IMR-90 (cell line): Measurements from ENCODE around the gene CXCL12. TPM values are rescaled to one million over a fixed set of nuclear protein-coding genes. Genes with fewer than 3 reads are reported as not detected.

Source experiments
- ATAC-seq: fragments of 200-7000 bp; cut with Tn5 transposase; 2 replicates; pipeline ENCODE4 v1.9.1; 2020; ENCODE audit warnings: low read depth, mild to moderate bottlenecking, moderate library complexity
- BruUV-seq: library from RNA; stranded (reverse); fragments of 400-500 nt; replicated peaks from 2 replicates; lab custom pipeline; 2021; lab: Mats Ljungman, UMichigan
- CTCF ChIA-PET: fragments of 300-600 bp; formaldehyde crosslinking; extraction: SDS; loops from one replicate; lab custom pipeline; 2021; ENCODE audit warnings: antibody characterized with exemption; lab: Yijun Ruan, JAX
- POLR2A ChIA-PET: fragments of 300-600 bp; sonication (Branson Sonifier 250); formaldehyde crosslinking; loops from one replicate; lab custom pipeline; 2022; ENCODE audit warnings: antibody characterized with exemption; ENCODE audit not compliant: unreplicated experiment; lab: Charles Lee
- DNase-seq: peaks from one replicate; pipeline ENCODE4 v3.0.0; 2013
- H2AFZ ChIP-seq: replicated peaks from 2 replicates; pipeline ENCODE3; 2013; ENCODE audit warnings: low read length, mild to moderate bottlenecking; ENCODE audit not compliant: poor library complexity
- H2AK5ac ChIP-seq: 2 replicates; pipeline ENCODE4 v1.6.1; 2013; ENCODE audit warnings: low read depth, low read length, inconsistent platforms
- H2AK9ac ChIP-seq: replicated peaks from 2 replicates; pipeline ENCODE3; 2013; ENCODE audit warnings: mild to moderate bottlenecking, low read depth, low read length, moderate library complexity; ENCODE audit not compliant: poor library complexity
- H2BK120ac ChIP-seq: 2 replicates; pipeline ENCODE4 v1.6.1; 2013; ENCODE audit warnings: low read depth, low read length, inconsistent platforms
- H2BK15ac ChIP-seq: 3 replicates; pipeline ENCODE4 v1.6.1; 2013; ENCODE audit warnings: low read depth, low read length, inconsistent platforms
- H2BK20ac ChIP-seq: 2 replicates; pipeline ENCODE4 v1.6.1; 2013; ENCODE audit warnings: low read depth, mild to moderate bottlenecking, inconsistent platforms, low read length, moderate library complexity
- H2BK5ac ChIP-seq: 2 replicates; pipeline ENCODE4 v1.6.1; 2013; ENCODE audit warnings: mild to moderate bottlenecking, low read depth, low read length, inconsistent platforms; ENCODE audit not compliant: poor library complexity, severe bottlenecking
- H3K14ac ChIP-seq: replicated peaks from 2 replicates; pipeline ENCODE4 v1.6.1; 2013; ENCODE audit warnings: low read depth, low read length, inconsistent platforms
- H3K18ac ChIP-seq: 2 replicates; pipeline ENCODE4 v1.6.1; 2013; ENCODE audit warnings: low read depth, low read length, control low read depth
- H3K23ac ChIP-seq: 2 replicates; pipeline ENCODE4 v1.6.1; 2013; ENCODE audit warnings: low read depth, low read length, inconsistent platforms
- H3K27ac ChIP-seq: 2 replicates; pipeline ENCODE4 v1.5.1; 2013; ENCODE audit warnings: mild to moderate bottlenecking, control low read depth, low read length; ENCODE audit not compliant: insufficient read depth
- H3K27me3 ChIP-seq: 2 replicates; pipeline ENCODE4 v1.6.1; 2013; ENCODE audit warnings: low read length; ENCODE audit not compliant: control insufficient read depth, insufficient read depth
- H3K36me3 ChIP-seq: 2 replicates; pipeline ENCODE4 v1.6.1; 2013; ENCODE audit warnings: low read length, mixed read lengths; ENCODE audit not compliant: control insufficient read depth, insufficient read depth
- H3K4ac ChIP-seq: 2 replicates; pipeline ENCODE4 v1.6.1; 2013; ENCODE audit warnings: low read depth, low read length, inconsistent platforms
- H3K4me1 ChIP-seq: 2 replicates; pipeline ENCODE4 v1.6.1; 2013; ENCODE audit warnings: low read length, mixed read lengths; ENCODE audit not compliant: control insufficient read depth, insufficient read depth
- H3K4me2 ChIP-seq: 2 replicates; pipeline ENCODE4 v1.6.1; 2013; ENCODE audit warnings: low read depth, mild to moderate bottlenecking, control low read depth, low read length, moderate library complexity
- H3K4me3 ChIP-seq: 2 replicates; pipeline ENCODE4 v1.5.1; 2013; ENCODE audit warnings: low read depth, mild to moderate bottlenecking, control low read depth, low read length, moderate library complexity; ENCODE audit not compliant: insufficient read depth
- H3K56ac ChIP-seq: 2 replicates; pipeline ENCODE4 v1.6.1; 2013; ENCODE audit warnings: low read length, inconsistent platforms; ENCODE audit not compliant: insufficient read depth; ENCODE audit errors: extremely low read depth
- H3K79me1 ChIP-seq, 2 experiments: 2 replicates each; pipeline ENCODE4 v1.6.1; 2013; ENCODE audit warnings: low read length in 2 of 2, inconsistent platforms in 1 of 2, low read depth in 1 of 2
- H3K9ac ChIP-seq: 2 replicates; pipeline ENCODE4 v1.6.1; 2013; ENCODE audit warnings: low read depth, low read length, control low read depth
- H3K9me1 ChIP-seq: 2 replicates; pipeline ENCODE4 v1.6.1; 2013; ENCODE audit warnings: low read length, inconsistent platforms; ENCODE audit not compliant: insufficient read depth
- H3K9me3 ChIP-seq: 2 replicates; pipeline ENCODE4 v1.6.1; 2013; ENCODE audit warnings: low read length; ENCODE audit not compliant: control insufficient read depth, insufficient read depth
- H4K20me1 ChIP-seq: 2 replicates; pipeline ENCODE4 v1.6.1; 2013; ENCODE audit warnings: low read length, inconsistent platforms; ENCODE audit not compliant: insufficient read depth
- H4K5ac ChIP-seq: 2 replicates; pipeline ENCODE4 v1.6.1; 2013; ENCODE audit warnings: mild to moderate bottlenecking, low read depth, low read length, control low read depth
- H4K8ac ChIP-seq, 2 experiments: 2 replicates each; pipeline ENCODE4 v1.6.1; 2013; ENCODE audit warnings: low read depth in 2 of 2, low read length in 2 of 2, control low read depth in 1 of 2, inconsistent platforms in 1 of 2
- H4K91ac ChIP-seq: 2 replicates; pipeline ENCODE4 v1.6.1; 2013; ENCODE audit warnings: low read depth, low read length, inconsistent platforms; ENCODE audit not compliant: insufficient read depth
- CTCF ChIP-seq: conservative IDR thresholded peaks from 2 replicates; pipeline ENCODE4 v1.5.1; 2012; ENCODE audit warnings: mild to moderate bottlenecking, low read depth, low read length, improper control_type of control experiment
- MAFK ChIP-seq: IDR thresholded peaks from 2 replicates; pipeline ENCODE4 v1.6.1; 2012; ENCODE audit warnings: low read depth, low read length, improper control_type of control experiment
- MAZ ChIP-seq: IDR thresholded peaks from 2 replicates; pipeline ENCODE4 v1.6.1; 2012; ENCODE audit warnings: low read depth, mild to moderate bottlenecking, low read length, improper control_type of control experiment, moderate library complexity, borderline replicate concordance
- SMC3 ChIP-seq: fragments of 150-350 bp; IDR thresholded peaks from 2 replicates; pipeline ENCODE4 v1.6.1; 2016; ENCODE audit warnings: low read depth, mild to moderate bottlenecking, antibody characterized with exemption, low read length, moderate library complexity
- WGBS, 2 experiments: methylation state at CpG; one replicate each; pipeline versions ENCODE4 v1.1.5 to v1.1.7; 2013; ENCODE audit warnings: missing lambda C conversion rate in 2 of 2; ENCODE audit not compliant: insufficient read length in 1 of 2; ENCODE audit errors: extremely low coverage in 2 of 2; 5-methylcytosine and 5-hydroxymethylcytosine counted together
- dilution Hi-C: fragments of 300-500 bp; cut with HindIII; formaldehyde crosslinking; loops from one replicate; pipeline ENCODE4 v1.14.3; 2018; ENCODE audit warnings: low sequenced_read_pairs; ENCODE audit not compliant: unreplicated experiment
- in situ Hi-C: fragments of 300-500 bp; cut with MboI; formaldehyde crosslinking; loops from 3 replicates; pipeline ENCODE4 v1.14.3; 2019; ENCODE audit warnings: low sequenced_read_pairs, inconsistent platforms, mixed read lengths
- intact Hi-C: fragments of 100-400 bp; cut with micrococcal nuclease; formaldehyde crosslinking; loops from 2 replicates; pipeline ENCODE4 v1.10.0; 2022
- polyA plus RNA-seq, 3 experiments: library from polyadenylated mRNA; depleted of rRNA; stranded (reverse); fragments of >200 nt; gene quantifications; 2 replicates each; pipeline ENCODE4 v1.2.3, GENCODE V29; 2012; ENCODE audit warnings: low replicate concordance in 1 of 3
- total RNA-seq: library from RNA; depleted of rRNA; stranded (reverse); fragments of >200 nt; gene quantifications from 2 replicates; pipeline ENCODE4 v1.2.3, GENCODE V29; 2012

The CXCL12 gene
- total and polyA plus RNA-seq, 2 of the 4 experiments (the other 2 are of a cell fraction) = 15.8 to 80.7 TPM

GRCh38 chr10:44356139-44357022 is 28.5 kb downstream of the CXCL12 start (continued):
- TF ChIP-seq MAZ = no peak

- no peak for TF ChIP-seq SMC3
- no peak for TF ChIP-seq MAFK
- no peak for TF ChIP-seq CTCF
- H2AFZ ChIP-seq = no peak overlapping the region
- no peak overlapping the region for H3K56ac ChIP-seq
- H3K4me2 ChIP-seq = no peak overlapping the region
- no peak overlapping the region for H2BK15ac ChIP-seq
- no peaks in the 10 kb centered on the region for H3K36me3 ChIP-seq
- H3K9ac ChIP-seq = no peak overlapping the region
- H2BK5ac ChIP-seq = no peak overlapping the region
- H3K4me3 ChIP-seq = no peak overlapping the region
- peaks cover 14% of the 10 kb centered on the region; the same call in 1 of the 2 replicates for H3K4me1 ChIP-seq
- H3K79me1 ChIP-seq = no peaks in the 10 kb centered on the region
- no peak overlapping the region for H2BK20ac ChIP-seq
- ChIA-PET POLR2A (no interaction called here), CTCF (no interaction called here)
- intact Hi-C loops (no loop called here), in situ Hi-C loops (no loop called here), dilution Hi-C loops (no loop called here)
- WGBS, 2 experiments = 100% methylated on average over 1 of the region's 3 CpGs; no CpG with 5 or more reads in 1 of the 2 experiments
- DNase-seq (no peak), ATAC-seq (no peak)
- no peak overlapping the region for H4K8ac ChIP-seq
- no peak overlapping the region for H2AK9ac ChIP-seq
- H3K27me3 ChIP-seq = no peaks in the 10 kb centered on the region
- no peak overlapping the region for H4K5ac ChIP-seq
- no peak overlapping the region for H3K23ac ChIP-seq
- no peak overlapping the region for H3K14ac ChIP-seq
- no peak overlapping the region for H3K27ac ChIP-seq
- H2BK120ac ChIP-seq = no peak overlapping the region
- H3K9me1 ChIP-seq = peaks cover 7% of the 10 kb centered on the region; the same call in 1 of the 2 replicates
- H3K18ac ChIP-seq = no peak overlapping the region
- H4K91ac ChIP-seq = no peak overlapping the region
- no peak overlapping the region for H3K4ac ChIP-seq
- no TSS peak for BruUV-seq
- no peaks in the 10 kb centered on the region for H4K20me1 ChIP-seq
- H3K9me3 ChIP-seq = no peaks in the 10 kb centered on the region
- no peak overlapping the region for H2AK5ac ChIP-seq
Measured at GRCh38 chr10:44355630-44356029, 29.3 kb downstream of the CXCL12 start.
